ENCODE results near the gene JOSD1.

Gene JOSD1

DNA sequence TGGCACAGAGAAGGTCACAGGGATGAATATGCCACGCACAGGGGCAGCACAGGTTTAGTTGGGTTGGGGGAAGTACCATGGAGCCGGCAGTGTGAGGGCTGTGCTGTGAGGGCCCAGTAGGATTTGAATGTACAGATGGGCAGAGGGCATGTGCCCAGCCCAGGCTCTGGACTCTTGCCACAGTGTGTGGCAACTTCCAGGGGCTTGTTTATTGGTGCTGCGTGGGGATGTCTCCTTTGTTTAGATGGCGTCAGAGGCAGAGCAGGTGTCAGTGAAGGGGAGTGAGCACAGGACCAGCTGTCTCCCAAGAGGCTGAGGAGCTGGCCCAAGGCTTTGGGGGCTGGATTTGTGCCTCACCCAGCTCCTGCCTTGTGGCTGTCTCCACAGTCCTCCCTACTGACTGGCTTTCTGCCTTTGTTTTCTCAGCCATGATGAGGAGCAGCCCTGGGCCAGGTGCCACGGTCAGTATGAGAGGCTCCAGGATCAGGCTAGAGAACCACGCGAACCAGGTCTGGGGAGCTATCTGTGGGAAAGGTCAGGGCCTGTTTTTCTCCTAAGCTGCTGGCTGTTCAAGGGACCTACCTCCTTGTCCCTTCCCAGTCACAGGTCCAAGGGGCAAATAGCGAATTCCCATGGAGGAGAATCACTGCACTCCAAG is 33.1 kb upstream of the JOSD1 start:
- DNase-seq (ENCODE audit: low read depth in 1 of 2, low spot score in 1 of 2) = no peak

DNA sequence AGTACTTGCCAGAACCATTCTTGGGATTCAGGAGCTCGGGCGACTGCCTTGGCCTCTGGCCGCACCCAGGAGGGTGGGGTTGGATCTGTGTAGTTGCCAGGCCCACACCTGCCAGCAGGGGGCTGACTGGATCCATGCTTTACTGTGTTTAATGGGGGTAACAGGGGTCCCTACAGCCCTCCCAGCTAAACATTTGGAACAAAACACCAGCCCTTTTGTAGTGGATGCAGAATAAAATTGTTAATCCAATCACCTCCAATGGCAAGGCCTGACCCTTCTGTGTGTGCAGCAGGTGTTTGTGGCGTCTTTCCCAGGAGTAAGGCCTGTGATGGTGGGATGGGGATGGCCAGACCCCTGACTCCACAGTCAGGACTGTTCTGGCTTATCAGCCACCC is 32.6 kb upstream of the JOSD1 start:
- peak in 1 of 2 donors; percentile 27 for DNase-seq (ENCODE audit: low read depth in 1 of 2, low spot score in 1 of 2)

DNA sequence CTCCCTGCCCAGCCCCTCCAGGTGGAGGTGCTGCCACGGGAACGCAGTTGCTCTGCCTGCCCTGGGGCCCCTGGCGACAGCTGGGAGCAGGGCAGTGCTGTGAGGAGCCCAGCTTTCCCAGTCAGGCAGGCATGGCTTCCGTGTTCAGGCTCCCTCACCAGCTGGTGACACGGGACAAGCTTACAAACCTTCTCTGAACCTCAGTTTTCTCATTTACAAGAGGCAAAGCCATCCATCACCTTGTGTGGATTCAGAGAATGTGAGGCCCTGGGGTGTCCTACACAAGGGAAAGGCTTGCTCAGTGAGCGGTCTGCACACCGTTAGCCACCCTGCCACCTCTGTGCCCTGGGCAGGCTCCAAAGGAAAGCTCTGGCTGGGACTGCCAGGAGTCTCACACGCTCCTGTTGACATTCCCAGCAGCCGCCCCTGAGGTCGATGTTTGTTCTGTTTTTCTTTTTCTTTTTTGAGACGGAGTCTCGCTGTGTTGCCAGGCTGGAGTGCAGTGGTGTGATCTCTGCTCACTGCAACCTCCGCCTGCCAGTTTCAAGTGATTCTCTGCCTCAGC is 31.6 kb upstream of the JOSD1 start:
- no peak for DNase-seq (ENCODE audit: low read depth in 1 of 2, low spot score in 1 of 2)

GRCh38 chr22:38731703-38732161 is 31.0 kb upstream of the JOSD1 start:
- no peak for DNase-seq (ENCODE audit: low read depth in 1 of 2, low spot score in 1 of 2)

DNA sequence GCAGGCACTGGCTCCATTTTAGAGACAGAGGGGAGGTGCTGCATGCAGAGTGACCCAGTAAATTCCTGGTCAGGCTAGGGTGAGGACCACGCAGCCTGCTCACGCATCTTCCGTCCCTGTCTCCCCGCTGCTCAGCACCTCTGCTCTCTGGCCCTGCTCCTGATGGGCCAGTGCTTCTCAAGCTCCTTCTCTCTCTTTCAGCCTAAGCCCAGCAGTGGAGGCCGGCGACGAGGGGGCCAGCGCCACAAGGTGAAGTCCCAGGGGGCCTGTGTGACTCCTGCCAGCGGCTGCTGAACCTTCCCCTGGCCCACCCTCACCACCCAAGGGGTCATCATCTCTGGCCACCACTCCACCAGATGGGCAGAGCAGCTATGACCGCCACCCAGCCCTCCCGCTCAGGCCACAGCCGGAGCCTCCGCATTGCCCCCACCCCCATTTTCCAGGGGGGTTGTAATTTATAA is 29.7 kb upstream of the JOSD1 start:
- DNase-seq (ENCODE audit: low read depth in 1 of 2, low spot score in 1 of 2) = no peak

DNA sequence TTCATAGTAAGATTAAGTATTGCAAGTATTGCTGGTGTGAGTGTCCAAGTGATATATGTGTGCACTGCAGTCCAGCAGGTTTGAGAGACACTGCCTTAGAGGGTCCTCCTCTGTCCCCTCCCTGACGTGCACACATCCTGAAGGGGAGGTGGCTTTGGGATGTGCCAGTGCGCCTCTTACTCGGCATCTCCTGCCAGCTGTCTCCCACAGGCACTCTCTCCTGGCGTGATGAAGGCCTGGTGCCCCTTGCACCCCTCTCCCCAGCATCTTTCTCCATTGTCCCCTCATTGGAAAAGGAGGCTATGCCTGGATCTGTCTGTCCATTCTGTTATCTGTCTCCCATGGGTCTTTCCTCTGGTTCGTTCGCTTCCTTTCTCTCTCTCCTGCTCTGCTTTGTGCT is 29.2 kb upstream of the JOSD1 start:
- no peak for DNase-seq (ENCODE audit: low read depth in 1 of 2, low spot score in 1 of 2)

DNA sequence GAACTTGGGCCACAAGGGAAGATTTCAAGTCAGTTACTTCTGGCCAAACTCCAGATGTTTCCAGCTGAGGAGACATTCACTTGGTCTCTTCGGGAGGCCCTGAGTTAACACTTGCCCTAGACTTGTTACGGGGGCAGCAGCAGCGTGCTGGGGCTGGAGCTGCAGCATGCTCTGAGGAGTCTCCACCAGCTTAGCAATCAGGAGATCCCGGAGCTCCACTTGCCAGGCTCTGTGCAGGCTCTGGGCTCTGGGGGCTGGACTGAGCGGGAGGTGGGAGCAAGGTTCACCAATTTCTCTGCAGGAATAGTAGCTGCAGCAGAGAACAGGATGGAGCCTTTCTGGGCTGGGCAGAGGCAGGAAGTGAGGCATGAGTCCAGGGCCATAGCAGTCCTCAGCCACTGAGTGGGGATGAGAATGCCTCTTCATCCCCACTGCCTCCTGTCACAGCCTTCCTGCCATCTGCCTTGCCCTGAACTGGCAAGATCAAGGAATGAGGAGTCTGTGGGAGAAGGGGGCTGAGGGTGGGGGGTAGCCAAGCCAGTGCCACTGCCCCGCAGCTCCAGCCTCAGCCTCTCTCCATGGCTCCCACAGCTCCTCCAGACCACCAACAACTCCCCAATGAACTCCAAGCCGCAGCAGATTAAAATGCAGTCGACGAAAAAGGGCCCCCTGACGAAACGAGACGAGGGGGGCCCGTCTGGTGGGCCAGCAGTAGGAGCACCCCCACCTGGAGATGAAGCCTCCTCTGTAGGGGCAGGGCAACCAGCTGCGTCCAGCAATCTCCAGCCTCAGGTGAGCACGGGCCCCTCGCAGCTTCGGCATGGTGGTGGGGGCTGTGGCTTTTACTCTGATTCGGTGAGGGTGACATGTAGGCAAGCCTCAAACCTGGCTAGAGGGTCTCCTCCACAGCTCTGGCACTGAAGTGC is 28.4 kb upstream of the JOSD1 start:
- DNase-seq (ENCODE audit: low read depth in 1 of 2, low spot score in 1 of 2) = no peak

DNA sequence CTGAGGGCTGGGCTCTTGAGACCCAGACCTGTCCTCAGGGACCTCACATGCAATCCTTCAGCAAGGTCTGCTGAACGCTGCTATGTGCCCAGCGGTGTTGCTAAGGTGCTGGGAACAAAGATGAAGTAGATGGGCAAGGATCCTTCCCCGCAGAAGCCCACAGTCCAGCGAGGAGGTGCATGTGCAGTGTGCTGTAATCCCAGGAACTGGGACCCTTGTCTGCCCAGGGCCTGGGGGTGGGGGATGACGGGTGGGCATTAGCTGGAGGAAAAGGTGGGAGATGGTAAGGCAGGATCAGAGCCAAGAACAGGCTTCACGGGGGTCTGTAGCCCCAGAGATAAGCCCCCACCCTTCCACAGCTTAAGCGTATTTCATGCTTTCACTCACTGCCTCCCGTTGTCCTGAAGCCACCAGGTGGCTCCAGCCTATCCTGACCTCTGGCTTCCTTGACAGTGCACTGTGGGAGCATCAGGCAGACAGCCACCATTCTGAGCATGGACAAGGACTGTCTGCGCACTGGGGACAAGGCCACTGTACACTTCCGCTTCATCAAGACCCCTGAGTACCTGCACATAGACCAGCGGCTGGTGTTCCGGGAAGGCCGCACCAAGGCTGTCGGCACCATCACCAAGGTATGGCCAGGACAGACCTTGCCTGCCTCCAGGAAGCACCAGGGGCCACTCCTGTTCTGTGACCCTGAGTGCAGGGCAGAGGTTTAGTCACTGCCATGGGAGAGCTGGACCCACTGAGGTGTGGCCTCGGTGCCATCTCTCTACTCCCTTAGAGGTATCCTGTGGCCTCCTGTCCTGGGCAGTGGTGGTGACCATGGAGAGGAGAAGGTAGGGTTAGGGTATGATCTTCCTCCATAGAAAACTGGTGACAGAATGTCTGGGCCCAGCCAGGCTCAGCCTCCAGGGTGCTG is 27.0 kb upstream of the JOSD1 start:
- DNase-seq (ENCODE audit: low read depth in 1 of 2, low spot score in 1 of 2) = no peak

- DNase-seq (ENCODE audit: low read depth in 1 of 2, low spot score in 1 of 2) = no peak
Observed at GRCh38 chr22:38727123-38727522, 26.4 kb upstream of the JOSD1 start.

- no peak for DNase-seq (ENCODE audit: low read depth in 1 of 2, low spot score in 1 of 2)
Observed at GRCh38 chr22:38725900-38726655, 25.3 kb upstream of the JOSD1 start.

- no peak for DNase-seq (ENCODE audit: low read depth in 1 of 2, low spot score in 1 of 2)
Observed at GRCh38 chr22:38724926-38725571, 24.3 kb upstream of the JOSD1 start.

- DNase-seq (ENCODE audit: low read depth in 1 of 2, low spot score in 1 of 2) = no peak
Observed at GRCh38 chr22:38724176-38724575, 23.4 kb upstream of the JOSD1 start.

GRCh38 chr22:38721551-38721950 is 20.8 kb upstream of the JOSD1 start:
- DNase-seq (ENCODE audit: low read depth in 1 of 2, low spot score in 1 of 2) = no peak

GRCh38 chr22:38720350-38720749 is 19.6 kb upstream of the JOSD1 start:
- DNase-seq (ENCODE audit: low read depth in 1 of 2, low spot score in 1 of 2) = no peak

DNA sequence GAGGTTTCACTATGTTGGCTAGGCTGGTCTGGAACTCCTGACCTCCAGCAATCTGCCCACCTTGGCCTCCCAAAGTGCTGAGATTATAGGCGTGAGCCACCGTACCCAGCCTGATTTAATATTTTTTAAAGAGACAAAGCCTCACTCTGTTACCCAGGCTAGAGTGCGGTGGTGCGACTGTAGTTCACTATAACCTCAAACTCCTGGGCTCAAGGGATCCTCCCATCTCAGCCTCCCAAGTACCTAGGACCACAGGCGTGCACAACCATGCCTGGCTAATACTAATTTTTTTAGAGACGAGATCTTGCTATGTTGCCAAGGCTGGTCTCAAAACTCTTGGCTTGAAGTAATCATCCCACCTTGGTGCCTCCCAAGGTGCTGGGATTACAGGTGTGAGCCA is 18.5 kb upstream of the JOSD1 start:
- DNase-seq (ENCODE audit: low read depth in 1 of 2, low spot score in 1 of 2) = no peak

GRCh38 chr22:38718414-38718813 is 17.7 kb upstream of the JOSD1 start:
- DNase-seq (ENCODE audit: low read depth in 1 of 2, low spot score in 1 of 2) = no peak

DNA sequence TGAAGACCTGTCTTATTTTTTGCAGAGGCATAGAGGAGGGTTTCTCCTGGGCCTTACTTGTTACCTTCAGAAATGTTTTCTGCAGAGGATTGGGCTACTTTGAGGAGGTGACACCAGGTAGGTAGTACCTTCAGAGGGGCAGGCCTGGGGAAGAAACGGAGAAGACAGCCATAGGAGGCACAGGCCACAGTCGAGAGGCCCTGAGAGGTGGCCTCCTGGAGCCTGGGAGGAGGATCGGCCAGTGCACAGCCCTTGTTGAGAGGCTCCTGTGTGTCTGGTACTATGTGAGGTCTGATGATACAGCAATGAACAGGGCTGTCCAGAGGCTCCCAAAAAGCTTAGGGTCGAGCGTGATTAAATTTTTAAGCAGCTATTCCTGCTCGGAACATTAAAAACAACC is 16.5 kb upstream of the JOSD1 start:
- DNase-seq (ENCODE audit: low read depth in 1 of 2, low spot score in 1 of 2) = no peak

- no peak for DNase-seq (ENCODE audit: low read depth in 1 of 2, low spot score in 1 of 2)
Observed at GRCh38 chr22:38716826-38717225, 16.1 kb upstream of the JOSD1 start.

GRCh38 chr22:38716271-38716670 is 15.5 kb upstream of the JOSD1 start:
- DNase-seq (ENCODE audit: low read depth in 1 of 2, low spot score in 1 of 2) = no peak

GRCh38 chr22:38715852-38716251 is 15.1 kb upstream of the JOSD1 start:
- DNase-seq (ENCODE audit: low read depth in 1 of 2, low spot score in 1 of 2) = no peak
